A673 (cell line): ENCODE measurements around the gene PADI3. TPM values are rescaled to one million over a fixed set of nuclear protein-coding genes. Genes with fewer than 3 reads are reported as not detected.

Experiments used
- BruUV-seq: library from RNA; stranded (reverse); fragments of 400-500 nt; replicated peaks from 2 replicates; lab custom pipeline; 2021; lab: Mats Ljungman, UMichigan
- CTCF ChIA-PET: fragments of 300-600 bp; sonication (Branson Sonifier 250); formaldehyde crosslinking; loops from one replicate; lab custom pipeline; 2022; ENCODE audit warnings: antibody characterized with exemption; lab: Charles Lee
- POLR2A ChIA-PET: fragments of 300-600 bp; sonication (Branson Sonifier 250); formaldehyde crosslinking; loops from one replicate; lab custom pipeline; 2022; ENCODE audit warnings: antibody characterized with exemption; ENCODE audit not compliant: low non-redundant PET; lab: Charles Lee
- DNase-seq: peaks from one replicate; pipeline ENCODE4 v3.0.0-alpha.2; 2015; ENCODE audit warnings: low spot score
- H3K27ac ChIP-seq: fragments of 200-600 bp; sonication (generic); 2 replicates; pipeline ENCODE4 v1.5.1; 2016; ENCODE audit warnings: mixed run types, low read depth, mild to moderate bottlenecking, mixed read lengths, antibody characterized with exemption, low read length; ENCODE audit not compliant: poor library complexity, severe bottlenecking
- H3K27me3 ChIP-seq: fragments of 200-600 bp; sonication (generic); replicated peaks from 2 replicates; pipeline ENCODE4 v1.6.1; 2017; ENCODE audit warnings: mixed run types, low read depth, mild to moderate bottlenecking, mixed read lengths, antibody characterized with exemption, low read length; ENCODE audit not compliant: insufficient read depth, poor library complexity
- H3K36me3 ChIP-seq: fragments of 200-600 bp; sonication (generic); 2 replicates; pipeline ENCODE4 v1.6.1; 2016; ENCODE audit warnings: mixed run types, mild to moderate bottlenecking, mixed read lengths, antibody characterized with exemption, low read length; ENCODE audit not compliant: insufficient read depth, poor library complexity, severe bottlenecking
- H3K4me1 ChIP-seq: fragments of 200-600 bp; sonication (generic); 2 replicates; pipeline ENCODE4 v1.6.1; 2017; ENCODE audit warnings: mixed run types, mild to moderate bottlenecking, mixed read lengths, antibody characterized with exemption, low read length; ENCODE audit not compliant: insufficient read depth, poor library complexity, severe bottlenecking
- H3K4me3 ChIP-seq: fragments of 200-600 bp; sonication (generic); 2 replicates; pipeline ENCODE4 v1.5.1; 2016; ENCODE audit warnings: low read depth, mixed run types, mild to moderate bottlenecking, mixed read lengths, low read length; ENCODE audit not compliant: poor library complexity, severe bottlenecking
- H3K9me3 ChIP-seq: fragments of 200-600 bp; sonication (generic); 2 replicates; pipeline ENCODE4 v1.6.1; 2016; ENCODE audit warnings: mixed run types, low read depth, mild to moderate bottlenecking, mixed read lengths, antibody characterized with exemption, low read length; ENCODE audit not compliant: poor library complexity, severe bottlenecking
- CTCF ChIP-seq: fragments of 300-800, 200-600 bp; sonication (generic); conservative IDR thresholded peaks from 2 replicates; pipeline ENCODE4 v1.5.1; 2017; ENCODE audit warnings: low read depth, mild to moderate bottlenecking, antibody characterized with exemption, low read length, moderate library complexity, mixed read lengths
- EZH2 ChIP-seq: fragments of 200-600 bp; sonication (generic); IDR thresholded peaks from 2 replicates; pipeline ENCODE4 v1.6.1; 2017; ENCODE audit warnings: borderline replicate concordance, low read depth, mild to moderate bottlenecking, mixed read lengths, antibody characterized with exemption, low read length; ENCODE audit not compliant: poor library complexity, severe bottlenecking
- intact Hi-C: fragments of 100-400 bp; cut with micrococcal nuclease; formaldehyde crosslinking; loops from one replicate; pipeline ENCODE4 v1.10.0; 2022; ENCODE audit not compliant: unreplicated experiment
- total RNA-seq: library from RNA; stranded (reverse); gene quantifications from 2 replicates; pipeline ENCODE4 v1.2.3, GENCODE V29; 2021

Gene PADI3
- total RNA-seq, 1 experiment from 2014 or later: 0.26 TPM

- intact Hi-C loops: loop anchor here (1.0 to 2.0 kb wide), 2 partner anchors 107 to 175 kb away; no protein-coding TSS in a partner anchor
- POLR2A ChIA-PET: interaction anchor here (0.6 to 0.7 kb wide), 2 partner anchors 107 to 178 kb away, joined by 3 to 8 read pairs; no protein-coding TSS in a partner anchor
Measured at GRCh38 chr1:17235135-17235885, 13.6 kb upstream of the PADI3 start.

GRCh38 chr1:17236779-17237560, 11.9 kb upstream of the PADI3 start:
- intact Hi-C loops: loop anchor here (1.0 kb wide), 1 partner anchor 112 kb away; no protein-coding TSS in a partner anchor
- no peaks in the 10 kb centered on the region for H3K9me3 ChIP-seq
- CTCF ChIA-PET: interaction anchor here (2.2 kb wide), 2 partner anchors 109 to 111 kb away, joined by 10 to 14 read pairs; no protein-coding TSS in a partner anchor
- BruUV-seq: no TSS peak
- H3K27ac ChIP-seq: peak overlapping the region; percentile 84
- H3K4me3 ChIP-seq: no peak overlapping the region
- TF ChIP-seq EZH2 (no peak), CTCF (peak; percentile 90)
- H3K4me1 ChIP-seq: peaks cover 41% of the 10 kb centered on the region
- DNase-seq: peak; percentile 94
- no peaks in the 10 kb centered on the region for H3K27me3 ChIP-seq
- H3K36me3 ChIP-seq: no peaks in the 10 kb centered on the region
- POLR2A ChIA-PET: no interaction called here

More at GRCh38 chr1:17235135-17235885, 13.6 kb upstream of the PADI3 start:
- no TSS peak for BruUV-seq
- TF ChIP-seq CTCF (no peak), EZH2 (no peak)
- no peaks in the 10 kb centered on the region for H3K9me3 ChIP-seq
- peak; percentile 74 for DNase-seq
- H3K27me3 ChIP-seq: no peaks in the 10 kb centered on the region
- H3K27ac ChIP-seq: peak overlapping the region; percentile 84
- H3K4me3 ChIP-seq: no peak overlapping the region
- CTCF ChIA-PET: interaction anchor here (0.7 kb wide), 1 partner anchor 174 kb away, joined by 5 read pairs; no protein-coding TSS in a partner anchor
- H3K36me3 ChIP-seq: no peaks in the 10 kb centered on the region
- peaks cover 50% of the 10 kb centered on the region for H3K4me1 ChIP-seq

GRCh38 chr1:17237561-17237903, 11.4 kb upstream of the PADI3 start:
- CTCF ChIA-PET: interaction anchor here (2.2 kb wide), 2 partner anchors 110 to 112 kb away, joined by 10 to 14 read pairs; no protein-coding TSS in a partner anchor
- Histone ChIP-seq H3K36me3 (no peaks in the 10 kb centered on the region), H3K27me3 (no peaks in the 10 kb centered on the region), H3K4me1 (peaks cover 37% of the 10 kb centered on the region), H3K27ac (no peak overlapping the region), H3K9me3 (no peaks in the 10 kb centered on the region), H3K4me3 (no peak overlapping the region)
- POLR2A ChIA-PET: no interaction called here
- intact Hi-C loops: loop anchor here (1.0 kb wide), 1 partner anchor 112 kb away; no protein-coding TSS in a partner anchor
- DNase-seq: no peak
- no TSS peak for BruUV-seq
- TF ChIP-seq EZH2 (no peak), CTCF (no peak)
